Measurements from ENCODE around the gene OLA1.

OLA1 gene

DNA sequence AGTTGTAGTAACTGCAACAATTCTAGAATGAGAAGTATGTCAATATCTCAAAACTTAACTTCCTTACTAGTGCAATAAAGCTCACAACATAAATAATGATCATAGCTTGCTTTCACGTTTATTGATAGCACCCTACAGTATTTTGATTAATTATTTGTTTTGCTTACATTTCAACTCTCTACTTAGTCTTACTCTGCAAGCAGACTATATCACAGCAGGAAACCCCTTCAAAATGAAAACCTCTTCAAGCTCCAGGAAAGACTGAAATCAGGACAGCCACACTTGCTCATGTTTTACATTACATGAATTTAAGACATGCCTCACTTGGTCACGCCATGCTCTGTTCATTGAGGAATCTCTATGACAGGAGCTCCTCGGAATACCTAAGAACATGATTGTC, 3.3 kb downstream of the OLA1 start:
- Histone ChIP-seq H3K4me3 (replicated peaks; ENCODE audit: insufficient read depth, low read length) (no peak overlapping the region), H3K27ac (replicated peaks) (no peak overlapping the region), H3K27me3 (ENCODE audit: insufficient read depth, poor library complexity, severe bottlenecking) (no peaks in the 10 kb centered on the region)
- TF ChIP-seq SPI1 (IDR thresholded peaks at IDR 0.05; ENCODE audit: borderline replicate concordance, low read depth) (no peak), GABPA (IDR thresholded peaks at IDR 0.05; ENCODE audit: low read depth) (no peak), REST (IDR thresholded peaks at IDR 0.05; ENCODE audit: insufficient replicate concordance, low read depth) (no peak), POLR2AphosphoS5 (IDR thresholded peaks at IDR 0.05; ENCODE audit: low read depth) (no peak)
- TF ChIP-seq, protein P1, sequence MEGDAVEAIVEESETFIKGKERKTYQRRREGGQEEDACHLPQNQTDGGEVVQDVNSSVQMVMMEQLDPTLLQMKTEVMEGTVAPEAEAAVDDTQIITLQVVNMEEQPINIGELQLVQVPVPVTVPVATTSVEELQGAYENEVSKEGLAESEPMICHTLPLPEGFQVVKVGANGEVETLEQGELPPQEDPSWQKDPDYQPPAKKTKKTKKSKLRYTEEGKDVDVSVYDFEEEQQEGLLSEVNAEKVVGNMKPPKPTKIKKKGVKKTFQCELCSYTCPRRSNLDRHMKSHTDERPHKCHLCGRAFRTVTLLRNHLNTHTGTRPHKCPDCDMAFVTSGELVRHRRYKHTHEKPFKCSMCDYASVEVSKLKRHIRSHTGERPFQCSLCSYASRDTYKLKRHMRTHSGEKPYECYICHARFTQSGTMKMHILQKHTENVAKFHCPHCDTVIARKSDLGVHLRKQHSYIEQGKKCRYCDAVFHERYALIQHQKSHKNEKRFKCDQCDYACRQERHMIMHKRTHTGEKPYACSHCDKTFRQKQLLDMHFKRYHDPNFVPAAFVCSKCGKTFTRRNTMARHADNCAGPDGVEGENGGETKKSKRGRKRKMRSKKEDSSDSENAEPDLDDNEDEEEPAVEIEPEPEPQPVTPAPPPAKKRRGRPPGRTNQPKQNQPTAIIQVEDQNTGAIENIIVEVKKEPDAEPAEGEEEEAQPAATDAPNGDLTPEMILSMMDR (IDR thresholded peaks at IDR 0.05; ENCODE audit: insufficient read depth, low read length): no peak
- DNase-seq (ENCODE audit: low read depth in 1 of 2, low spot score in 1 of 2): no peak

GRCh38 chr2:174243812-174244211, 4.5 kb downstream of the OLA1 start:
- Histone ChIP-seq H3K27me3 (ENCODE audit: insufficient read depth, poor library complexity, severe bottlenecking) (no peaks in the 10 kb centered on the region), H3K27ac (replicated peaks) (no peak overlapping the region), H3K4me3 (replicated peaks; ENCODE audit: insufficient read depth, low read length) (no peak overlapping the region)
- no peak for DNase-seq (ENCODE audit: low read depth in 1 of 2, low spot score in 1 of 2)
- no peak for TF ChIP-seq REST (IDR thresholded peaks at IDR 0.05; ENCODE audit: insufficient replicate concordance, low read depth)
- no peak for TF ChIP-seq SPI1 (IDR thresholded peaks at IDR 0.05; ENCODE audit: borderline replicate concordance, low read depth)
- TF ChIP-seq POLR2AphosphoS5 (IDR thresholded peaks at IDR 0.05; ENCODE audit: low read depth): no peak
- TF ChIP-seq GABPA (IDR thresholded peaks at IDR 0.05; ENCODE audit: low read depth): no peak
- TF ChIP-seq, protein P1 (IDR thresholded peaks at IDR 0.05; ENCODE audit: insufficient read depth, low read length): no peak

DNA sequence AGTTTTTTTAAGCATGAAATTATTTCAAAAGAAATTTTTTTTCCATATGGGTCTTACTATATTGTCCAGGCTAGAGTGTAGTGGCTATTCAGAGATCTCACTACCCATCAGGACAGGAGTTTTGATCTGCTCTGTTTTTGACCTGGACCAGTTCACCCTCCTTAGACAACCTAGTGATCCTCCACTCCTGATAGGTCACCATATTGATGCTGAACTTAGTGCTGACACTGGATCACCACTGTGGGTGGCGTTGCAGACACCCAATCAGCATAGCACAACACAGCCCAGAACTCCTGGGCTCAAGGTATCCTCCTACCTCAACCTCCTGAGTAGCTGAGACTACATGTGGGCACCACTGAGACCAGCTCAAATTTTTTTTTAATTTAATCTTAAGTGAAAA, 8.2 kb downstream of the OLA1 start:
- Histone ChIP-seq H3K27me3 (ENCODE audit: insufficient read depth, poor library complexity, severe bottlenecking) (no peaks in the 10 kb centered on the region), H3K4me3 (replicated peaks; ENCODE audit: insufficient read depth, low read length) (no peak overlapping the region), H3K27ac (replicated peaks) (no peak overlapping the region)
- DNase-seq (ENCODE audit: low read depth in 1 of 2, low spot score in 1 of 2): no peak
- TF ChIP-seq POLR2AphosphoS5 (IDR thresholded peaks at IDR 0.05; ENCODE audit: low read depth) (no peak), GABPA (IDR thresholded peaks at IDR 0.05; ENCODE audit: low read depth) (no peak), REST (IDR thresholded peaks at IDR 0.05; ENCODE audit: insufficient replicate concordance, low read depth) (no peak), SPI1 (IDR thresholded peaks at IDR 0.05; ENCODE audit: borderline replicate concordance, low read depth) (no peak)
- TF ChIP-seq, protein P1 (IDR thresholded peaks at IDR 0.05; ENCODE audit: insufficient read depth, low read length): no peak
